ENCODE results near the gene PNRC1. TPM values are rescaled to one million over a fixed set of nuclear protein-coding genes. Genes with fewer than 3 reads are reported as not detected.
A peak's percentile ranks its signal among the peaks of the same experiment; 100 is the strongest.

PNRC1 gene
- total and polyA plus RNA-seq, 2 donors (not counting 1 experiment from before 2014, with no cell fraction given) = 158 to 486 TPM

- no peak for DNase-seq
These were observed 38.4 kb downstream of the PNRC1 start for GRCh38 chr6:89118931-89119330.

GRCh38 chr6:89120371-89120770, 39.8 kb downstream of the PNRC1 start:
- Mint-ChIP-seq H3K4me3 (no peak overlapping the region), H3K4me1 (peaks cover 9% of the 10 kb centered on the region), H3K27ac (no peak overlapping the region), H3K9me3 (ENCODE audit: insufficient read depth) (peaks cover 2% of the 10 kb centered on the region), H3K27me3 (peaks cover 18% of the 10 kb centered on the region)
- ChIA-PET POLR2A (no interaction called here), CTCF (interaction anchor here (1.0 to 2.0 kb wide), 2 partner anchors 25 to 137 kb away, joined by 4 to 5 read pairs; no protein-coding TSS in a partner anchor)
- Histone ChIP-seq H3K9me3 (ENCODE audit: control extremely low read depth in 1 of 3, control insufficient read depth in 2 of 3, insufficient read depth in 1 of 3, low read length in 2 of 3) (no peaks in the 10 kb centered on the region), H2AFZ (ENCODE audit: insufficient read depth, low read depth, low read length, poor library complexity, severe bottlenecking) (no peak overlapping the region), H4K20me1 (ENCODE audit: control insufficient read depth, insufficient read depth, low read length, poor library complexity, severe bottlenecking) (no peaks in the 10 kb centered on the region), H3K27me3 (replicated peaks in 1 of 4; ENCODE audit: control extremely low read depth in 1 of 4, control insufficient read depth in 3 of 4, insufficient read depth in 4 of 4, low read length in 3 of 4) (peaks cover 0 to 14% (median 2%) of the 10 kb centered on the region in 4 experiments), H3K79me2 (ENCODE audit: control insufficient read depth, insufficient read depth, low read length) (peaks cover 3% of the 10 kb centered on the region), H3K4me2 (replicated peaks; ENCODE audit: low read depth, low read length, poor library complexity, severe bottlenecking) (no peak overlapping the region), H3K36me3 (replicated peaks in 1 of 2; ENCODE audit: control extremely low read depth in 1 of 2, control insufficient read depth in 1 of 2, extremely low read depth in 1 of 2, insufficient read depth in 2 of 2, low read length in 1 of 2) (no peaks in the 10 kb centered on the region), H3K9ac (ENCODE audit: low read length) (no peak overlapping the region), H3K4me1 (ENCODE audit: control insufficient read depth in 2 of 2, insufficient read depth in 2 of 2, low read length in 2 of 2) (peaks cover 6 to 10% of the 10 kb centered on the region in 2 donors), H3K27ac (ENCODE audit: low read length in 2 of 2) (no peak overlapping the region), H3K4me3 (ENCODE audit: control extremely low read depth in 1 of 5, extremely low read depth in 1 of 5, insufficient read depth in 1 of 5, low read depth in 2 of 5, low read length in 4 of 5) (no peak overlapping the region)
- WGBS (ENCODE audit: insufficient coverage) = 100% methylated on average over 2 of the region's 4 CpGs
- ATAC-seq (ENCODE audit: low read depth) = no peak
- no peak for TF ChIP-seq EZH2 (IDR thresholded peaks at IDR 0.05; ENCODE audit: borderline replicate concordance, insufficient read depth, low read depth, low read length, poor library complexity, severe bottlenecking)
- intact Hi-C loops (cut with micrococcal nuclease) = no loop called here
- DNase-seq = no peak

More at GRCh38 chr6:89118931-89119330, 38.4 kb downstream of the PNRC1 start:
- H3K27me3 ChIP-seq (replicated peaks in 1 of 4; ENCODE audit: control extremely low read depth in 1 of 4, control insufficient read depth in 3 of 4, insufficient read depth in 4 of 4, low read length in 3 of 4) = peaks cover 0 to 14% (median 2%) of the 10 kb centered on the region in 4 experiments
- H4K20me1 ChIP-seq (ENCODE audit: control insufficient read depth, insufficient read depth, low read length, poor library complexity, severe bottlenecking) = no peaks in the 10 kb centered on the region
- intact Hi-C loops (cut with micrococcal nuclease) = no loop called here
- Mint-ChIP-seq H3K4me3 (peak overlapping the region; percentile 61), H3K4me1 (peaks cover 9% of the 10 kb centered on the region), H3K27ac (no peak overlapping the region), H3K27me3 (peaks cover 18% of the 10 kb centered on the region), H3K9me3 (ENCODE audit: insufficient read depth) (peaks cover 2% of the 10 kb centered on the region)
- POLR2A ChIA-PET = no interaction called here
- no peak overlapping the region for H3K9ac ChIP-seq (ENCODE audit: low read length)
- H3K27ac ChIP-seq (ENCODE audit: low read length in 2 of 2) = no peak overlapping the region
- H3K79me2 ChIP-seq (ENCODE audit: control insufficient read depth, insufficient read depth, low read length) = peaks cover 3% of the 10 kb centered on the region
- H2AFZ ChIP-seq (ENCODE audit: insufficient read depth, low read depth, low read length, poor library complexity, severe bottlenecking) = no peak overlapping the region
- peaks cover 6 to 10% of the 10 kb centered on the region in 2 donors for H3K4me1 ChIP-seq (ENCODE audit: control insufficient read depth in 2 of 2, insufficient read depth in 2 of 2, low read length in 2 of 2)
- CTCF ChIA-PET = interaction anchor here (0.5 to 1.0 kb wide), 3 partner anchors 27 to 492 kb away, joined by 3 read pairs; partner anchors contain the start of gene PM20D2
- ATAC-seq (ENCODE audit: low read depth) = no peak
- no peaks in the 10 kb centered on the region for H3K9me3 ChIP-seq (ENCODE audit: control extremely low read depth in 1 of 3, control insufficient read depth in 2 of 3, insufficient read depth in 1 of 3, low read length in 2 of 3)
- no peak for TF ChIP-seq EZH2 (IDR thresholded peaks at IDR 0.05; ENCODE audit: borderline replicate concordance, insufficient read depth, low read depth, low read length, poor library complexity, severe bottlenecking)
- no peak for TF ChIP-seq CTCF (IDR thresholded peaks at IDR 0.05)
- no peak overlapping the region for H3K4me3 ChIP-seq (ENCODE audit: control extremely low read depth in 1 of 5, extremely low read depth in 1 of 5, insufficient read depth in 1 of 5, low read depth in 2 of 5, low read length in 4 of 5)
- H3K4me2 ChIP-seq (replicated peaks; ENCODE audit: low read depth, low read length, poor library complexity, severe bottlenecking) = no peak overlapping the region
- H3K36me3 ChIP-seq (replicated peaks in 1 of 2; ENCODE audit: control extremely low read depth in 1 of 2, control insufficient read depth in 1 of 2, extremely low read depth in 1 of 2, insufficient read depth in 2 of 2, low read length in 1 of 2) = no peaks in the 10 kb centered on the region
- 100% methylated on average over 3 of the region's 8 CpGs for WGBS (ENCODE audit: insufficient coverage)
